Ovary (tissue), 3 donors: ENCODE data around the gene TAPBP.

Experiments
- CTCF ChIP-seq, 3 donors: fragments of 450-650 bp in 2 of 3; fragments of 200-600 bp in 1 of 3; IDR thresholded peaks; one replicate each; pipeline versions ENCODE4 v1.5.1 to v1.8.0; 2016 to 2022; ENCODE audit warnings: antibody characterized with exemption in 3 of 3, mild to moderate bottlenecking in 1 of 3
- EP300 ChIP-seq: sonication (generic); formaldehyde crosslinking; IDR thresholded peaks from one replicate; pipeline ENCODE4 v1.6.1; 2017; ENCODE audit warnings: antibody characterized with exemption
- donor health status: DM: no; HTN: no; CAD: no.

- TF ChIP-seq CTCF (IDR thresholded peaks at IDR 0.05), result no peak
- TF ChIP-seq EP300, result no peak
Measured at GRCh38 chr6:33323623-33323948, 9.7 kb upstream of the TAPBP start.
